A549 treated with CORT108297 at 1 μM for 4 hours (cell line): Measurements from ENCODE around the gene APOC4. TPM values are rescaled to one million over a fixed set of nuclear protein-coding genes. Genes with fewer than 3 reads are reported as not detected.

Experiments used
- total RNA-seq: library from RNA; stranded (reverse); fragments of 200-300 nt; extraction: Qiagen RNA extraction; gene quantifications from 5 replicates; pipeline ENCODE4 v1.2.3, GENCODE V29; 2022

Gene APOC4, protein sequence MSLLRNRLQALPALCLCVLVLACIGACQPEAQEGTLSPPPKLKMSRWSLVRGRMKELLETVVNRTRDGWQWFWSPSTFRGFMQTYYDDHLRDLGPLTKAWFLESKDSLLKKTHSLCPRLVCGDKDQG
- total RNA-seq = not detected in 5 replicates

DNA sequence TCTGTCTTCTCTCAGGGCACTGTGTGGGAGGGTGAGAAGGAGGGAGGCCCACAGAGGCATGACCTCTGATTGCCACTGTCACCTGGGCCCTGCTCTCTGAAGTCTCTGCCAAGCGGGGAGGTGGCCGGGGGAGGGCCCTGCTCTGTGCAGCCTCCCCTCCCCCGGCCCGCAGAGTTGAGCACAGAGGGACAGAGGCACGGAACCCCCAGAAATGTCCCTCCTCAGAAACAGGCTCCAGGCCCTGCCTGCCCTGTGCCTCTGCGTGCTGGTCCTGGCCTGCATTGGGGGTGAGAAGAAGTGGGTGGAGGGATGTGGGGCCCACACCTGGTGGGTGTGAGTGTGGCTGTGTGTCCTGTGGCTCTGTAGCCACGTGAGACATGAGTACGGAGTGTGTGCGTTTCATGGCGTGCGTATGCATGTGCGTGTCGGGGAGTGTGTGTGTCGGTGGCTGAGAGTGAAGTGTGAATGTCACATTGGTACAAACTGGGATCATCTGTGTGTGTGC lies at the start of gene APOC4:
APOC4 (plus strand) TSS at position 171 of the 505 bp plus-strand sequence; CDS start at position 212, 41 bp downstream.

DNA sequence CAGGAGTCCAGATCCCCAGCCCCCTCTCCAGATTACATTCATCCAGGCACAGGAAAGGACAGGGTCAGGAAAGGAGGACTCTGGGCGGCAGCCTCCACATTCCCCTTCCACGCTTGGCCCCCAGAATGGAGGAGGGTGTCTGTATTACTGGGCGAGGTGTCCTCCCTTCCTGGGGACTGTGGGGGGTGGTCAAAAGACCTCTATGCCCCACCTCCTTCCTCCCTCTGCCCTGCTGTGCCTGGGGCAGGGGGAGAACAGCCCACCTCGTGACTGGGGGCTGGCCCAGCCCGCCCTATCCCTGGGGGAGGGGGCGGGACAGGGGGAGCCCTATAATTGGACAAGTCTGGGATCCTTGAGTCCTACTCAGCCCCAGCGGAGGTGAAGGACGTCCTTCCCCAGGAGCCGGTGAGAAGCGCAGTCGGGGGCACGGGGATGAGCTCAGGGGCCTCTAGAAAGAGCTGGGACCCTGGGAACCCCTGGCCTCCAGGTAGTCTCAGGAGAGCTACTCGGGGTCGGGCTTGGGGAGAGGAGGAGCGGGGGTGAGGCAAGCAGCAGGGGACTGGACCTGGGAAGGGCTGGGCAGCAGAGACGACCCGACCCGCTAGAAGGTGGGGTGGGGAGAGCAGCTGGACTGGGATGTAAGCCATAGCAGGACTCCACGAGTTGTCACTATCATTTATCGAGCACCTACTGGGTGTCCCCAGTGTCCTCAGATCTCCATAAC lies 36.4 kb upstream of the APOC4 start, which contains the start of gene APOE:
APOE (plus strand) TSS at position 360 of the 724 bp plus-strand sequence. CDS start 829 bp downstream, outside the sequence.

DNA sequence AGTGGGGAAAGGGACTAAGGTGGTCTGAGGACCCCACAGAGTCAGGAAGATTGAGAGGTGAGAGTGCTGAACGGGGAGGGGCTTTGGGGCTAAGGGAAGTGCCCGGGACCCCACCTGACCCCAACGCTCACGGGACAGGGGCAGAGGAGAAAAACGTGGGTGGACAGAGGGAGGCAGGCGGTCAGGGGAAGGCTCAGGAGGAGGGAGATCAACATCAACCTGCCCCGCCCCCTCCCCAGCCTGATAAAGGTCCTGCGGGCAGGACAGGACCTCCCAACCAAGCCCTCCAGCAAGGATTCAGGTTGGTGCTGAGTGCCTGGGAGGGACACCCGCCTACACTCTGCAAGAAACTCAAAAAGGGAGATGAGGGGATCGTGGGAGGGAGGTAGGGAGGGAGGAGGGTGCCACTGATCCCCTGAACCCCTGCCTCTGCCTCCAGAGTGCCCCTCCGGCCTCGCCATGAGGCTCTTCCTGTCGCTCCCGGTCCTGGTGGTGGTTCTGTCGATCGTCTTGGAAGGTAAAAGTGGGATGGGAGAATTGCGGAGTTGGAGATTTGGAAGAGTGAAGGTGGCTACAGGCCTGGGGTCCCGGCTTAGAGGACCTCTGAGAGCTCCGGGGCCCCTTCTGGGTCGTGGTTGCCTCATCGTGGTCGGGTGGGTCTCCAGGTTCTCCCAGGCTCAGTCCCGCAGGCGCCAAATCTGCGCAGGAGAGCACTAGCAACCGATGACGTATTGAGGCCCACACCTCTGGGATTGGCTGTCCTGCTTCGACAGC lies 27.4 kb upstream of the APOC4 start, which contains the start of gene APOC1:
APOC1 (plus strand) TSS at position 176 of the 774 bp plus-strand sequence; CDS start at position 460, 284 bp downstream.

DNA sequence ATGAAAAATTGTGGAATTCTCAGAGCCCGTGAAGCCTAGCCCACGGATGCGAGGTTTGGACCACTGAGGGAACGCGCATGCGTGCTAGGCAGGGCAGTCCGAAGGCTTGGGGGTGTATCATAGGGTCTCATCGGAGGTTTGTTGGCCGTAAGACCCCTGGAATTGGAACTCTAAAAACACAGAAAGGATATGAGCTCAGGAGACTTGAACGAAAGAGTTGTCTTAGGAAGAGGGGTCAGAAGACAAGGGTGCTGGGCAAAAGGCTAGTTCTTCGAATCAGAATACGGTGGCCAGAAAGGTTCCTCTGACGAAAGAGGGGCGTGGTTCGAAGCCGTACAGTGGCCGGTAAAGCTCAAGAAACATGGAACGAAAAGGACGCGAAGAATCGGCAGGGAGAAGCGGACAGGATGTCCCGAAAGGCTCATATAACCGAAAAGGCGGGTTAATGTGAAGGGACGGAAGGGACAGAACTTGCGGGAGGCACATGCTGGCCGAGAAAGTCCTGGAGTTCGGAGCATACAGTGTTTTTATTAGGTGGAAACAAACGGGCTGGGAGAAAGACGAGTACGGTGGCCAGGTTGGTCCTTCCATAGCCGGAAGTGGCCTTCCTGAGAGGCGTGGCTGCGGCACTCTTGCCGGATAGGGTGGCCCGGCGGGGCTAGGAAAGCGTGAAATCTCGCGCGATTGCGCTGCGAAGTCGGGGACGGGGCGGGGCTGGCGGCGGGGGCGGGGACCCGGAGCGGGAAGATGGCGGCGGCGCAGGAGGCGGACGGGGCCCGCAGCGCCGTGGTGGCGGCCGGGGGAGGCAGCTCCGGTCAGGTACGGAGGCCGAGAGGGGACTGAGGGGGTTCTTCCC lies 12.8 kb downstream of the APOC4 start, which contains the start of gene CLPTM1:
CLPTM1 (plus strand) TSS at position 732 of the 856 bp plus-strand sequence; CDS start at position 748, 16 bp downstream.

Other genes starting within 250 kb of the APOC4 start
- gene CEACAM16, start 243.1 kb upstream of the APOC4 start, total RNA-seq = 0.09 to 0.24 TPM (median 0.10 TPM) in 4 of 5 replicates, not detected in the other
- gene BCL3, start 193.5 kb upstream of the APOC4 start, total RNA-seq = 52.2 to 105 TPM (median 89.5 TPM) in 5 replicates
- not detected in 5 replicates for gene CBLC, start 164.3 kb upstream of the APOC4 start, total RNA-seq
- 64.2 to 91.6 TPM (median 88.8 TPM) in 5 replicates for gene BCAM, start 133.1 kb upstream of the APOC4 start, total RNA-seq
- gene NECTIN2, start 95.9 kb upstream of the APOC4 start, total RNA-seq = 71.9 to 89.5 TPM (median 86.2 TPM) in 5 replicates
- gene TOMM40, start 51.0 kb upstream of the APOC4 start, total RNA-seq = 183 to 257 TPM (median 247 TPM) in 5 replicates
- gene APOE, start 36.4 kb upstream of the APOC4 start, total RNA-seq = 11.9 to 23.5 TPM (median 16.2 TPM) in 5 replicates
- 119 to 132 TPM (median 122 TPM) in 5 replicates for gene APOC1, start 27.6 kb upstream of the APOC4 start, total RNA-seq
- not detected in 5 replicates for gene APOC2, start 3.8 kb downstream of the APOC4 start, total RNA-seq
- gene CLPTM1, start 13.1 kb downstream of the APOC4 start, total RNA-seq = 141 to 188 TPM (median 176 TPM) in 5 replicates
- gene RELB, start 59.2 kb downstream of the APOC4 start, total RNA-seq = 28.1 to 57.8 TPM (median 50.6 TPM) in 5 replicates
- 49.4 to 78.5 TPM (median 72.9 TPM) in 5 replicates for gene CLASRP, start 96.8 kb downstream of the APOC4 start, total RNA-seq
- gene ZNF296, start 134.2 kb downstream of the APOC4 start, total RNA-seq = 5.3 to 12.0 TPM (median 10.1 TPM) in 5 replicates
- 85.7 to 94.2 TPM (median 89.0 TPM) in 5 replicates for gene GEMIN7, start 137.0 kb downstream of the APOC4 start, total RNA-seq
- gene PPP1R37, start 150.9 kb downstream of the APOC4 start, total RNA-seq = 21.1 to 33.7 TPM (median 30.5 TPM) in 5 replicates
- gene NKPD1, start 218.7 kb downstream of the APOC4 start, total RNA-seq = 0.09 to 0.21 TPM (median 0.10 TPM) in 5 replicates
- 39.2 to 45.1 TPM (median 43.3 TPM) in 5 replicates for gene TRAPPC6A, start 236.0 kb downstream of the APOC4 start, total RNA-seq
- gene BLOC1S3, start 236.5 kb downstream of the APOC4 start, total RNA-seq = 10.7 to 15.5 TPM (median 14.7 TPM) in 5 replicates